ENCODE measurements around the gene DGUOK.

DGUOK gene

DNA sequence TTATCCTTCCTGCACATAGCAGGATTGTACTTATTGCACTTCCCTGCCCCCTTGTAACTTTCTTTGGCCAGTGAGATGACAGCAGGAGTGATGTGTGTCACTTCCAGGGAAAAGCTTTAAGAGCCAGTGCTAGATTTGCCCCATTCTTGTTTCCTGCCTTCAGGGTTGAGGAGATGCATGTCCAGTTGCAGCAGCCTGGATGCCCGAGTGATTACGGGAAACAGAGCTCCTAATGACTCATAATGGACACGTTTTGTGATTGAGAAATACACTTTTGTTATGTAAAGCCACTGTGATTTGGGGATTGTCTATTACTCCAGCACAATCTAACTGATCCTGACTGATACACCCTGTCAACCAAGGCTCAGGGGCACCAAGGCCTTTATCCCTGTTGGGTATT lies 53.0 kb downstream of the DGUOK start:
- peak; percentile 55 for DNase-seq (ENCODE audit: low read depth)

DNA sequence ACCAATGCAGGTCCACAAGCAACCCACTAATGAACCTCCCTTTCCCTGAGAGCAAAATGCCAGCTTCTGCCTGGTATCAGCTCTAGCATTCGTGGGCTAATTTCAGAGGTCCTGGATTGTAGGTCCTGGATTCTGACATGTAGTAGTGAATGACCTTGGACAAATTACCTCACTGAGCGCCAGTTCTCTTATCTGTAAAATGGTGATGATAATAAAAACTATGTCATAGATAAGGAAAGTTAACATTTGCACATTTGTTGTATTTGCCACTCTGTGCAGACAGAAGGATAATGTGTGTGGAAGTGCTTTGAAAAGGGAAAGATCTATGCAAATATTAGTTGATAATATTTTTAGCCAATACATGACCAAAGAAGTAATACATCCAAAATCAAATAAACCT lies 53.9 kb downstream of the DGUOK start:
- no peak for DNase-seq (ENCODE audit: low read depth)

DNA sequence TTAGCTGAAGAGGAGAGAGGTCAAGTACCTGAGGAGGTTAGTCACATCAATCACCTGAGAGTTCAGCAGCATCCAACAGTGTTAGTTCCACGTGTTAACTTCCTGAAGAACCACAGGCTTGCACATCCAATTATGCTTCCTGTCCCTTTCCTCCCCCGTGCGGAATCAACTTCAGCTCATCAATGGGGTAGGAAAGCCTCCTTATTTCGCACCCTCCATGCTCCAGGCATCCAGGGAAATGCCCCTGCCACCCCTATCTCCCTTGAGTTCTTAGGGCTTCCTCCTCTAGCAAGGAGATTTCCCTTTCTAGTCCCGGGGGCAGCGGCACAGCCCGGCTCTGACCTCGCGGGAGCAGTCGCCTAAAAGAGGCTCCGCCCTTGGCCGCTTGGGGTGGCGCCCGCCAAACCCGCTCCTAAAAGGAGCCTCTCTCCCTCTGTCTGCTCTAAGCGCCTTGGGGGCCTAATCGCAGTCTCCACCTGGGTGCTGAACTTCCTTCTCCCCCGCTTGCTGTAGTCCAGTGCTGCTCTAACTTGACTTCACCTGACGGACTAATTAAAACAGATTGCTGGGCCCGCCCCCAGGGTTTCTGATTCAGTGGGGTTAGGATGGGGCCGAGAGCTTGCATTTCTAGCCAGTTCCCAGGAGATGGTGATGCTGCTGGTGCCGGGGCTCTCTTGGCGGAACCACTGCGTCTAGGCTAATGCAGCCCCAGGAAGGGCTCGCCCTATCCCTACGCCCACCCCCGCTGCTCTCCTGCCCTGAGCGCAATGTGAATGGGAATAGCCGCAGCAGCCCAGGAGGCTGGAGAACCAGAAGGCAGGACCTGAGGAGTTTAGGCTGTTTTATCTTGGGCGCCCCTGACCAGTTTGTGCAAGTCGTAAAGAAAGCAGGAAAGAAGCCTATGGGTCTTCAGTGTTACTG lies 54.7 kb downstream of the DGUOK start:
- no peak for DNase-seq (ENCODE audit: low read depth)

DNA sequence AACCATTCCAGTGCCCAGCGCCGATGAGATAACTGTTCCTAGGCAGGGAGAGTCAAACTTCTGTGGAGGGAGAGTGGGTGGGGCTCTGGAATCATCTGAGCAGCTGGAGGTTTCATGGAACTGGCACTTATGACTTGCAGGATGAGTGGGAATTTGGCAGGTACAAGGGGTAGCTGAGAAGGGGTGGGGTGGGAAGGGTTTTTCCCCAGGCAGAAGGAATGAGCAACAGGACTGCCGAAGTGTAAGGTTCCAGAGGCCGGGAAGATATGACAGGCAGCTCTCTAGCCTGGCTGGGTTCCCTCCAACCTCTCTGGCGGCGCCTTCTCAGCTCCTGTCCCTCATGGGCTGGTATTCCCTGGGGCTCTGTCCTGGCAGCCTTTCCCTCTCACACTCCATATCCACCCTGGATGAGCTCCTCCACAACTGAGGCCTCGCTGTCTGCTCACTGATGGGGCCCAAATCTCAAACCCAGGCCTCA lies 55.5 kb downstream of the DGUOK start:
- DNase-seq (ENCODE audit: low read depth): no peak

DNA sequence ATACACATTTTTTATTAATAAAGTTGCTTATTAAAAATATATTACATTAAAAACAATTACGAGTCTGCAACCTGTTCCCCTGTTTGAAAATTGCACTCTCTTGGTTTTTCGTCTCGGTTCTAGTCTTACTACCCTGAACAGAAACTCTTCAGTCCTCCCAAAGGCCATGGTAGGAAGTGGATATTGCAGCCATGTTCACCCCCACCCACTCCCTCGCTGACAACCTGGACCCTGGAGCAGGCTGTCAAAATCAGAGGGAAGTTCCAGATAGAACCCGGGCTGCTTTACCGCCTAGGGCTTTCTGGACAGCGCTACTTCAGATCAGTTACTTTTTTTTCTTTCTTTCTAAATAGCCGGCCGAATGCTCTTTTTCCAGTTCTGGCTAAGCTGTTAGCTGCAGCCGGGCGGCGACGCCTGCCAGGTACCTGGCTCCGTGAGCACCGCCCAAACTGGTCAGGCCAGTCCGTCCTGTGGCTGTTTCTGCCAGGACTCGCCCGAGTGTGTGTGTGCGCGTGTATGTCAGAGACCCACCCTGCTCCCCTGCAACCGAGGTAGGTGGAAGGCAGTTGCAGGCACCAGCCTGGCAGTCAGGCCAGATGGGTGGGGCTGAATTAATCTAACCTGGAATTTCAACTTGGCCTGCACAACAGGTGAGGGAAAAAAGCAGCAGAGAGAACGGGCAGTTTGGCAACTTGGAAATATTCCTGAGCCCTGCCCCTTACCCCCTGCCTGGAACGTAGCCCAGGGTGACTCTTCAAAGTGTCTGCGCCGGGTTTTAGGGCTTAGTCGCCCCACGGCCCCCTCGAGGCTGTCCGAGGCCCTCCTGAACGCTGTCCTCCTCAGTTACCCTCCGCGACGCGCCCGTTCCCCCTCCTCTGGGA lies 56.9 kb downstream of the DGUOK start:
- no peak for DNase-seq (ENCODE audit: low read depth)

DNA sequence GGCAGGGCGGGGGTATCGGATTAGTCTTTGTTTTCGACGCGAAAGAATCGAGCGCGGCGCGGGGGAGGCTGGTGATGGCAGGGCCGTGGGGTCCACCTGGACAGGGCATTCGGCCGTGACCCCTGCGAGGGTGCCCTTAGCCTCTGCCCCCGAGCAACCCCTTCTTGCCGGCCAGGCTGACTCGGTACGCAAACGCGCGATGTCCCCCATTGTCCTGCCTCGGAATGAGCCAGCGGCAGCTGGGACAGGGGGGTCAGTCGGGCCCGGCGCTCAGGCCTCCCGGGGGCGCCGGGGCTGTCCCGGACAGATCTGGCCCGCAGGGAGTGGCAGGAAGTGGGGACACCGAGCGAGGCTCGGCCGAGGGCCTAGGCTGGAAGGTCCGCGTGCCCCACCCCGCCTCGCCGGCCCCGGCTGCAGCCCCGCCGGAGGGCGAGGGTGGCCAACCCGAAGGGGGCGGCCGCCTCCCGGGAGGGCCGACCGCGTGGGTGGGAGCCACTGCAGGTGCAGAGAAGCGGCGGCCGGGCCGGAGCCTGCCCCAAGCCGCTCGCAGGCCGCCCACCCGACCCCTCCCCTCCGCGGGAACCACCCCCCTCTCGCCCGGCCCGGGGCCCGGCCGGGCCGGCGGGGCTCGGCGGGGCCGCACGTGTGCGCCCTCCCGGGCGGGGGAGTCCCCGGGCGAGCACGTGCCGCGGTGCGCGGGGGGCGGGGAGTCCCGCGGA lies 57.7 kb downstream of the DGUOK start, which contains the start of gene TET3:
Gene TET3 (plus strand): TSS at position 708 of the 719 bp plus-strand sequence. CDS start 1,494 bp downstream, outside the sequence.
- DNase-seq (ENCODE audit: low read depth): no peak

DNA sequence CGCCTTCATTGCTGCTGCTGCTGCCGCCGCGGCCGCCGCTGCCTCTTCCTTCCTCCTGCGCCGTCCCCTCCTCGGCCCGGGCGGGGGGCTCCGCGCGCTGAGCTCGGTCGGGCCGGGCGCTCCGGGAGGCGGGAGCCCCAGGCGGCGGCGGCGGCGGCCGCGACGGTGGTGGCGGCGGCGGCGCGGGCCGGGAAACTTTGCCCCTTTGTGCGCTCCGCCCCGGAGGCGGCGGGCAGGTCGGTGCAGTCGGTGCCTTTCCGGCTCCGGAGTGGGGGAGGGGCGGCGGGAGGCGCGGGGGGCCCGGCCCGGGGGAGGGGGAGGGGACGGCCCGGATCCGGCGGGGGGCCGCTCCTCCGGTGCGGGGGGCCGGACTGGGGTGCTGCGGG lies 58.2 kb downstream of the DGUOK start:
- DNase-seq (ENCODE audit: low read depth): no peak

DNA sequence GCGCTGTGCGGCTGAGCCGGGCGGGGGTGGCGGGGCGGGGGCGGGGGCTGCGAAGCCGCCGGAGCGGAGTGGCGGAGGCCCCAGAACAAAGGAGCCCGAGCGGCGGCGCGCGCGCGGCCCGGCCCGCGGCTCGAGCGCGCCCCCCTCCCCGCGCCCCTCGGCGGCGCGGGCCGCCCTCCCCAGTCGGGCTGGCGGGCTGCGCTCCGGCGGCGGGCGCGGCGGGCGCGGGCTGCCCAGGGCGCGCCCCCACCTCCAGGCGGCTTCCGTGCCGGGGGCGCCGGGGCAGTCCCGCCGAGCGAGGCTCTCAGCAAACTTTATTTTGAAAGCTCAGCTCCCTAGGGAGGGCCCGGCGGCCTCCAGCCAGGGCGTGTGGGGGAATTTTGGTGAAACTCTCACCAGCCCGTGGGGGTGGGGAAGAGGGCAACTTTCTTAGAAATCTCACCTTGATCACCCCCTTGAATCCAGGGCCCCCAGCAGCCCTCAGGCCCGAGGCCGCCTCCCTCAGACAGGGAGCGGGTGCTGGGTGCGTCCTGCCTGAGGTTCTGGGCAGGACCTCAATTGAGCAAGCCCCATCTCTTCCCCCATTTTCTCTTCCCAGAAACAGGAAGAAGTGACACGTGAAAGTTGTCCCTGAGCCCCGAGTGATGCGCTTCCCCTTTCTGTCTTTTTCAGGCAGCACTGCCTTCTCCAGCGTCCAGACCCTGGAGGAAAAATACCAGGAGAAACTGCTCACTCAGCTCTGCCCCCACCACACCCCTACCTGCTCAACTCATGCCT lies 58.8 kb downstream of the DGUOK start:
- DNase-seq (ENCODE audit: low read depth): no peak

DNA sequence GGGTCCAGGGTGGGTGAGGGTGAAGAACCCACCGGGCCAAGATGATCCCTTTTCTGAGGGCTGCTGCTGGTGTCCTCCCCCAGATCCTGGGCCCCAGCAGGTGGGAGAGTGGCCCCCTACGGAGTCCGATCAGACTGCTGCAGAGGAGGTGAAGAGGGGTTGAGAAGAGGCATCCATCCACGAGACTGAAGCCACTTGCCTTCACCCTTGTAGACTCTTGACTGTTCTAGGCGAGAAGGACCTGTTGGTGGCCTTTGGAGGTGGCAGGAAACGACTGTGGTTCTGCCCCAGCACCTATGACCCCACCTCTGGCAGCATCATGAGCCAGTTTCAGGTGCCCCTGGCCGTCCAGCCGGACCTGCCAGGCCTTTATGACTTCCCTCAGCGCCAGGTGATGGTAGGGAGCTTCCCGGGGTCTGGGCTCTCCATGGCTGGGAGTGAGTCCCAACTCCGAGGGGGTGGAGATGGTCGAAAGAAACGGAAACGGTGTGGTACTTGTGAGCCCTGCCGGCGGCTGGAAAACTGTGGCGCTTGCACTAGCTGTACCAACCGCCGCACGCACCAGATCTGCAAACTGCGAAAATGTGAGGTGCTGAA lies 59.5 kb downstream of the DGUOK start:
- DNase-seq (ENCODE audit: low read depth): no peak

DNA sequence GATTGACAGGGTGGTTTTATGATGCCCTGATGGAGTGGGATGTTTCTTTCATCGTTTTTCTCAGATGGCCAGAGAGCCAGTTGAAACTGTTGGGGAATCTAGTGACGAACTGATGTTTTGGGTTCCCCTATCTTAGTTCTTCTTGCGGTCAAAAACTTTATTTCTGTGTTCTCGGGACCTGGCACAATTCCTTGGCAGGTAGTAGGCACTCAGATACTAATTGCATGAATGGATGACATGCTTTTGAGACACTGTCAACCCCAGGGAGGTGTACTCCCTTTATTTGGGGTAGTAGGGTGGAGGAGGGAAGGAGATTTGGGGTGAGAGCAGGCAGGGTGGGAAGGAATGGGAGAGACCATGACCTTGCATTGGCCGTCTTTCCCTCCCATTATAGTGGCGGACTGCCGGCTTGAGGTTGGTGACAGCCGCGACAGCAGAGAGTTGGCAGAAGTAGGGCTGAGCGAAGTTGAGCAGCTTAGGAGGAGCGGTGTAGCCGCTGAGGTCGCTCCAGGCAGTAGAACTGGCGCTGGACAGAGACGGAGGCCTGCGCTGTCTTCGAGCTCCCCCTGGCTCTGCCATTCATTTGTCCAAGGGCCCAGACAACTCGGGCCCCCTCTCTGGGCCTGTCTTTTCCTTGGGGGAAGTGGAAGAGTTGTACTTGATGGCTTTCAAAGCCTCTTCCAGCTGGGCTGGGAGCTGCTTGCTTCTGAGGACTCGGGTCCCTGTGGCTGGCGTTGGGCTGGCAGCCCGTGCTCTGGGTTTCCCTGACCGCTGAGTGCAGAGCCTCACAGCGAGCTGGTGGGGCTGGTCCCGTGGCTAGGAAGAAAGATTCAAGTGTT lies 60.6 kb downstream of the DGUOK start:
- peak; percentile 13 for DNase-seq (ENCODE audit: low read depth)

DNA sequence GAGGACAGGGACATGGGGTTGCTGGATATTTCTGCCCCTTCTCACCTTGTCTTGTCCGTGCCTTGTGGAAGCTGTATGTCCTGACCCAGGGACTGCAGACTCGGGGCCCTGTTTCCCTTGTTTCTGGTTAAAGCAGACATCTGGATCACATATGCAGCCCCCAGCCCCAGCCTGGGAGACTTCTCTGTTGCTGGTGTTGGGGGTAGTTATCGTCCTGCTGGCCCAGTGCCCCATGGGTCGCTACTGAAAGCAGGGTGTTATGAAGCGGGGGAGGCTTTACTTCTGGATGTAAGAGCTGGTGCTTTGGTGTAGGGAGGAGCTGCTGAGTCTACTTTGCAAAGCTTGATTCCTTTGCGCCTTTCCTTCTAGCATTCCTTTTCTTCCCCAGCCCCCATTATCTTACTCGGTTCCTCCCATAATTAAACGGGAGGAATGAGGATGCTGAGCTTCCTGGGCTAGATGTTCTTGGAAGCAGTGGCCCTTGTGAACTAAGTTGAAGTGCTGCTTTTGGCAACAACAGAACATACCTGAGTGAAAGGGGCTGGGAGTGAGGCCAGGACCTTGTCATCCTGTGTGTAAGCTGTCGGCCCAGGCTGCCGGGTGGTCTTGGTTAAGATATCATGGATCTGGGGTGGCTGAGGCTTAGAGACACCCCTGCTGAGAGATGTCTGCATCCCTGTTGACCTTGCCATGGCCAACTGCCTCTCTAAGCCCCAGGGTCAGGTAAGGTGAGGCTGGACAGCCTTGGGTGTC lies 61.4 kb downstream of the DGUOK start:
- no peak for DNase-seq (ENCODE audit: low read depth)

DNA sequence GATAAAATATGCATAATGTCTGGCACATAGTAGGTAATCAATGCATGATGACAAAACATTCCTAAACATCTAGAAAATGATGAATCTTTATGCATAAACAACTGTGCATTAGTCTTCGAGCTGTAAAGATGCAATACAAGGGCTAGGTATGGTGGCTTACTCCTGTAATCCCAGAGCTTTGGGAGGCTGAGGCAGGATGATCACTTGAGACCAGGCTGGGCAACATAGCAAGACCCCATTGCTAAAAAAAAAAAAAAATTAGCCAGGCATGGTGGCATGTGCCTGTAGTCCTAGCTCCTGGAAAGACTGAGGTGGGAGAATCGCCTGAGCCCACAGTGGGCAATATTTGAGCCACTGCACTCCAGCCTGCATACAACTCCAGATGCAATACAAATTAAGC lies 63.3 kb downstream of the DGUOK start:
- DNase-seq (ENCODE audit: low read depth): no peak

DNA sequence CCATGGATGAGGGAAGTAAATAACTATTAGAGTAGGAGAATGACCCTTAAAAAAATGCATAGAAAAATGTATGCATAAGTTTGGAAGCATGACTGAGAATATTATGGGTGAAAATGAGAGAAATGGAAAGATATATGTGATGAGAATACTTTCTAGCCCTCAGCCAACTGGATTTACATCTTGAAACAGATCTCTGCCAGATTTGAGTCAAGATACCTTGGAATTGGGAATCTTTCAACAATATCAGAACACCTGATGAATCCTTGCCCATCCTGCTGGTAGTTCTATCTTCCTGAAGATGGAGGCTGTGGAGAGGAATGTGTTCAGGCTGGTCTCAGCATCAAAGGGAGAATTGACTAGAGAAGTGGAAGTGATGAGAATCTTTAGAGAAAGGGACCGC lies 63.9 kb downstream of the DGUOK start:
- DNase-seq (ENCODE audit: low read depth): no peak

DNA sequence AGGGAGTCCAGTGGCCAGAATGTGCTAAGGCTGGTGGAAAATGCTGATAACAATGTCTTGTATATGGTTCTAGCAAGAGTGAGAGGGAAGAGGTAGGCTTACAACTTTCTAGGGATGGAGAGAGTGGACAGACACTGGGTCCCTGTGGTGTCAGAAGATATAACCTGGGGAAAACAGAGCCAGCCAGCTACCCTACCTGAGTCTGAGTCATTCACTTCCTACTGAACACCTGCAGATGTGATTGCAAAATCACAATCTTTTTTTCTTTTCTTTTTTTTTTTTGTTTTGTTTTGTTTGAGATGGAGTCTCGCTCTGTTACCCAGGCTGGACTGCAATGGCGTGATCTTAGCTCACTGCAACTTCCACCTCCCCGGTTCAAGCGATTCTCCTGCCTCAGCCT lies 65.4 kb downstream of the DGUOK start:
- DNase-seq (ENCODE audit: low read depth): no peak

DNA sequence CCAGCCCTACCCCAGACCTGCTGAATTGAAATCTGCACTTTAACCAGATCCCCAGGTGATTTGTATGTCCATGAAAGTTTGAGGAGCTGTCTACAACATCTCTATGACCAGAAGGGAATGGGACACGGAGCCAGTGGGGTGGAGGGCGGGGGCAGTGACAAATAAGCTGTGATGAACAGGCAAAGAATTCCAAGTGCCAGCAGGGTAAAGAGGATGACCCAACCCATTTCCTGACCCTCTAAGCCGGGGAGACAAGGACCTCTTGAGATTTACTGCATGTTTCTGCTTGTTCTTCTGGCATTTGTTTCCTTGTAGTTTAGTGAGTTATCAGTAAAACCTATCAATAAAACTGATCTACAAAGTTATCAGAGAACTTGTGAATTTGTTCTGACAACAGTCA lies 66.7 kb downstream of the DGUOK start:
- DNase-seq (ENCODE audit: low read depth): no peak

DNA sequence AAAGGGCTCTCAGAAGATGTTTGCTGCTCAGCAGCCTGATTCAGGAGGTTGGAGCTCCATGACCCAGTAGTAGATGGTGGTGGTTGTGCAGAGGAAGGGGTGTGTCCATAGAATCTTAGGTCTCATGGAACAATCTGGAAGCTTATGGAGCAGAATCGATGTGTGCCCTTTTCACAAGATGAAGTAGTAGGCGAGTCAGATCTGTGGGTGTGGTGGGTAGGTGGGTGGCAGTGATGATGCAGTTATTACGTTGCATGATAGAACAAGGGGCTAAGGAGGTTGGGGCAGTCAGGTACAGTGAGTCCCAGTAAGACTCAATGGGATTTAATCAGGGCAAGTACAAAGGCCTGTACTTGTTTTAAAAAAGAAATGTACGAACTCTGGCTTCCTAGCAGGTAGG lies 67.1 kb downstream of the DGUOK start:
- no peak for DNase-seq (ENCODE audit: low read depth)

DNA sequence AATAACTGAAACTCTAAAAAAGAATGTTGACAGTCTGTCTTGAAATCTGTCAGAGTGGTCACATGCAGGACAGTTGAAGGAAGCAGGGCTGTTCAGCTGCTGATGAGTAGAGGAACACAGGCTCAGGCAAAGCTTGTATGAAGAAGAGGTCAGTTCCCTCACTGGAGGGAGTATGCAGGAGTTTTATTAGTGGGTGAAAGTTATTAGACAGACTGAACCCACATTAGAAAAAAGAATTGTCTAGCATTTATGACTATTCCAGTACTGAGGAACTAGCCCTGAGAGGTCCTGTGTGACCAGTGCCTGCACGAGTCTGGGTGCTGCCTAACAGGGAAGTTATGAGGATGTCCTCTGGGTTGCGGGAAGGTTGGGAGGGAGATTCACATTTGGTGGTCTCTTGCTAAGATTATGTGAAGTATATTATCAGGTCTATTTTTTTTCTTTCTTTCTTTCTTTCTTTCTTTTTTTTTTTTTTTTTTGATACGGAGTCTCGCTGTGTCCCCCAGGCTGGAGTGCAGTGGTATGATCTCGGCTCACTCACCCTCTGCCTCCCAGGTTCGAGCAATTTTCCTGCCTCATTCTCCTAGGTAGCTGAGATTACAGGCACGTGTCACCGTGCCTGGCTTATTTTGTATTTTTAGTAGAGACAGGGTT lies 67.6 kb downstream of the DGUOK start:
- DNase-seq (ENCODE audit: low read depth): no peak

DNA sequence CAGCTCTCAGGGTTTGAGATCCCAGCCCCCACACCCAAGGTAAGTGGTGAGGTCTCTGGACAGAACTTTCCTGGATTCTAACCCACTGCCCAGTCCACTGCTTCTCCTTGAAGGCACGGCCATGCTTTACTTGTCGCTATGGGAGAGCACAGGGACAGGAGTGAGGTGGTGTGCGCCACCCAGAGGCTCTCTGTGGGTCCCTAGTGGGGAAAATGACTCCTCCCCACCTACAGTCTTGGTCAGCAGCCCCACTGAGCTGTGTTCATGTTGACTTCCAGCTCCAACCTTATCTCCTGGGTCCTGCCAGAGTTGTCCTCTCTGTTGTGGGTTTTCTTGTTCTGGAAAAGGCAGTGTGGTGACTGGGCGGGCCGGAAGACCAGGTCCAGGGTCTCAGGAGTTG lies 69.1 kb downstream of the DGUOK start:
- DNase-seq (ENCODE audit: low read depth): no peak

DNA sequence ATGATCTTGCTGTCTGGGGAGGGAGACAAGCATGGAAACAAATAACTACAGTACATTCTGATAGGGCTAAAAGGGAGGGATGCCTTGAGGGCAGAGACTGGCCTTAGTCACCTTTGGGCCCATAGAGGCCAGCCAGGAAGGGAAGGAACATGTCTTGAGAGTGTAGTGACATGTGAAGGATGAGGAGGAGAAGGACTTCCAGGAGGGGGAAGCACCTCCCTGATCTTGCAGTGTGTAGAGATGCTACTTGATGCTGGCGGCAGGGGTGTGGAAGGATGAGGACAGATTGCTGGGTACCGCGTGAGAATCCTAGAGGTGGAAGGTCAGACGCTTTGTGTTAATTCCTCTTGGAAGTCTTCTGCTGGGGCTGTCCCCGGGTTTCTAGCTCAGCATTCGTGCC lies 71.1 kb downstream of the DGUOK start:
- DNase-seq (ENCODE audit: low read depth): no peak
